ENCODE measurements around the gene CNTNAP2. TPM values are rescaled to one million over a fixed set of nuclear protein-coding genes. Genes with fewer than 3 reads are reported as not detected.

CNTNAP2 gene
- total and polyA plus RNA-seq, 9 of the 15 experiments (the other 6 are each of a cell fraction or from before 2014, with no cell fraction given), result 0.04 to 0.62 (median 0.09) TPM; not detected in 4

GRCh38 chr7:148330124-148330818 lies 2213.7 kb downstream of the CNTNAP2 start:
- intact Hi-C loops (cut with micrococcal nuclease) (no loop called here), in situ Hi-C loops (cut with MboI) (no loop called here)
- Histone ChIP-seq H3K9ac (ENCODE audit: insufficient read depth in 1 of 2, low read depth in 2 of 2, low read length in 2 of 2) (no peak overlapping the region), H3K36me3 (ENCODE audit: control insufficient read depth, insufficient read depth, low read length) (no peaks in the 10 kb centered on the region), H4K20me1 (replicated peaks; ENCODE audit: control insufficient read depth, insufficient read depth, low read length) (no peaks in the 10 kb centered on the region), H3K79me2 (ENCODE audit: control insufficient read depth, insufficient read depth, low read length) (no peaks in the 10 kb centered on the region), H3K4me2 (ENCODE audit: insufficient read depth, low read length) (no peak overlapping the region), H3K4me3 (no peak overlapping the region), H3K27me3 (ENCODE audit: control insufficient read depth in 2 of 2, insufficient read depth in 2 of 2, low read length in 2 of 2) (peaks cover 0 to 36% of the 10 kb centered on the region in 2 experiments; a peak in 2 of 5 replicates), H3K4me1 (replicated peaks in 1 of 2; ENCODE audit: control insufficient read depth in 2 of 2, insufficient read depth in 2 of 2, low read length in 2 of 2) (no peaks in the 10 kb centered on the region), H3K9me1 (ENCODE audit: control insufficient read depth, insufficient read depth, low read length) (no peaks in the 10 kb centered on the region), H3K9me3 (replicated peaks; ENCODE audit: control insufficient read depth, insufficient read depth, low read depth, low read length) (peaks cover 2% of the 10 kb centered on the region; the same call in 1 of the 2 replicates), H3K27ac (ENCODE audit: extremely low read depth, low read depth, low read length) (no peak overlapping the region), H2AFZ (ENCODE audit: low read depth, low read length) (no peak overlapping the region)
- no TSS peak for BruUV-seq (replicated peaks)
- TF ChIP-seq NFRKB (IDR thresholded peaks at IDR 0.05; ENCODE audit: low read depth) (no peak), ZNF785 (CRISPR knock-in tag; IDR thresholded peaks at IDR 0.05) (no peak)
- WGBS (ENCODE audit: insufficient coverage, low coverage, missing lambda C conversion rate), result 7% methylated on average over 15 of the region's 15 CpGs
- ChIA-PET POLR2A (no interaction called here), CTCF (ENCODE audit: low intra/inter-chr PET ratio) (no interaction called here)
- FAIRE-seq (no peak), ATAC-seq (no peak), DNase-seq (ENCODE audit: extremely low read depth in 1 of 4, low spot score in 3 of 4) (no peak)

GRCh38 chr7:148330822-148331221 lies 2214.2 kb downstream of the CNTNAP2 start:
- Histone ChIP-seq H3K4me1 (replicated peaks in 1 of 2; ENCODE audit: control insufficient read depth in 2 of 2, insufficient read depth in 2 of 2, low read length in 2 of 2) (no peaks in the 10 kb centered on the region), H3K27ac (ENCODE audit: extremely low read depth, low read depth, low read length) (no peak overlapping the region), H2AFZ (ENCODE audit: low read depth, low read length) (no peak overlapping the region), H3K36me3 (ENCODE audit: control insufficient read depth, insufficient read depth, low read length) (no peaks in the 10 kb centered on the region), H4K20me1 (replicated peaks; ENCODE audit: control insufficient read depth, insufficient read depth, low read length) (no peaks in the 10 kb centered on the region), H3K4me2 (ENCODE audit: insufficient read depth, low read length) (no peak overlapping the region), H3K9ac (ENCODE audit: insufficient read depth in 1 of 2, low read depth in 2 of 2, low read length in 2 of 2) (no peak overlapping the region), H3K4me3 (no peak overlapping the region), H3K27me3 (ENCODE audit: control insufficient read depth in 2 of 2, insufficient read depth in 2 of 2, low read length in 2 of 2) (peaks cover 0 to 34% of the 10 kb centered on the region in 2 experiments; a peak in 2 of 5 replicates), H3K9me1 (ENCODE audit: control insufficient read depth, insufficient read depth, low read length) (no peaks in the 10 kb centered on the region), H3K9me3 (replicated peaks; ENCODE audit: control insufficient read depth, insufficient read depth, low read depth, low read length) (peaks cover 2% of the 10 kb centered on the region; the same call in 1 of the 2 replicates), H3K79me2 (ENCODE audit: control insufficient read depth, insufficient read depth, low read length) (no peaks in the 10 kb centered on the region)
- BruUV-seq (replicated peaks), result no TSS peak
- ChIA-PET CTCF (ENCODE audit: low intra/inter-chr PET ratio) (no interaction called here), POLR2A (no interaction called here)
- intact Hi-C loops (cut with micrococcal nuclease) (no loop called here), in situ Hi-C loops (cut with MboI) (no loop called here)
- FAIRE-seq (no peak), DNase-seq (ENCODE audit: extremely low read depth in 1 of 4, low spot score in 3 of 4) (no peak), ATAC-seq (no peak)
- 2% methylated on average over 9 of the region's 9 CpGs for WGBS (ENCODE audit: insufficient coverage, low coverage, missing lambda C conversion rate)
- TF ChIP-seq CBX3 (IDR thresholded peaks at IDR 0.05; ENCODE audit: borderline replicate concordance in 1 of 2, low read length in 2 of 2) (no peak), CHCHD3 (CRISPR knock-in tag; IDR thresholded peaks at IDR 0.05) (no peak), ZNF263 (CRISPR knock-in tag; IDR thresholded peaks at IDR 0.05; ENCODE audit: borderline replicate concordance) (no peak), ZNF133 (CRISPR knock-in tag; IDR thresholded peaks at IDR 0.05) (no peak), ZNF174 (CRISPR knock-in tag; IDR thresholded peaks at IDR 0.05) (no peak), MYBL2 (IDR thresholded peaks at IDR 0.05; ENCODE audit: low read depth) (no peak), MYBL2 (CRISPR knock-in tag; IDR thresholded peaks at IDR 0.05; ENCODE audit: borderline replicate concordance) (no peak), ZNF224 (CRISPR knock-in tag; IDR thresholded peaks at IDR 0.05) (no peak), ZC3H8 (IDR thresholded peaks at IDR 0.05) (no peak), CEBPB (tag; IDR thresholded peaks at IDR 0.05) (no peak), SAFB (IDR thresholded peaks at IDR 0.05; ENCODE audit: borderline replicate concordance, low read depth, low read length) (no peak), TBL1XR1 (IDR thresholded peaks at IDR 0.05; ENCODE audit: low read length in 2 of 2) (no peak), CXXC5 (CRISPR knock-in tag; IDR thresholded peaks at IDR 0.05) (no peak), CREM (IDR thresholded peaks at IDR 0.05; ENCODE audit: low read depth) (no peak)
- TF ChIP-seq, protein P1, sequence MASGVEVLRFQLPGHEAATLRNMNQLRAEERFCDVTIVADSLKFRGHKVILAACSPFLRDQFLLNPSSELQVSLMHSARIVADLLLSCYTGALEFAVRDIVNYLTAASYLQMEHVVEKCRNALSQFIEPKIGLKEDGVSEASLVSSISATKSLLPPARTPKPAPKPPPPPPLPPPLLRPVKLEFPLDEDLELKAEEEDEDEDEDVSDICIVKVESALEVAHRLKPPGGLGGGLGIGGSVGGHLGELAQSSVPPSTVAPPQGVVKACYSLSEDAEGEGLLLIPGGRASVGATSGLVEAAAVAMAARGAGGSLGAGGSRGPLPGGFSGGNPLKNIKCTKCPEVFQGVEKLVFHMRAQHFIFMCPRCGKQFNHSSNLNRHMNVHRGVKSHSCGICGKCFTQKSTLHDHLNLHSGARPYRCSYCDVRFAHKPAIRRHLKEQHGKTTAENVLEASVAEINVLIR (CRISPR knock-in tag; IDR thresholded peaks at IDR 0.05), result no peak
